ENCODE measurements around the gene NCS1. TPM values are rescaled to one million over a fixed set of nuclear protein-coding genes. Genes with fewer than 3 reads are reported as not detected.

NCS1 gene
- total and polyA plus RNA-seq, 9 of the 15 experiments (the other 6 are each of a cell fraction or from before 2014, with no cell fraction given): 0.28 to 27.0 (median 9.6) TPM

- ChIA-PET CTCF (ENCODE audit: low intra/inter-chr PET ratio) (no interaction called here), POLR2A (no interaction called here)
- in situ Hi-C loops (cut with MboI): no loop called here
- no peak for TF ChIP-seq GTF2A2 (tag; IDR thresholded peaks at IDR 0.05)
- TF ChIP-seq ZNF57 (CRISPR knock-in tag; IDR thresholded peaks at IDR 0.05): no peak
- no peak for TF ChIP-seq HMGXB4 (CRISPR knock-in tag; IDR thresholded peaks at IDR 0.05)
- TF ChIP-seq SREBF1 (IDR thresholded peaks at IDR 0.05; ENCODE audit: borderline replicate concordance, low read depth, low read length): no peak
- no peak for TF ChIP-seq ESRRB (CRISPR knock-in tag; IDR thresholded peaks at IDR 0.05; ENCODE audit: borderline replicate concordance)
- no peak for TF ChIP-seq ZNF584 (CRISPR knock-in tag; IDR thresholded peaks at IDR 0.05; ENCODE audit: low read depth)
- no peak for TF ChIP-seq ATF6 (CRISPR knock-in tag; IDR thresholded peaks at IDR 0.05)
- no peak for TF ChIP-seq NONO (IDR thresholded peaks at IDR 0.05; ENCODE audit: low read depth in 2 of 2, low read length in 1 of 2)
- TF ChIP-seq CBX3 (IDR thresholded peaks at IDR 0.05; ENCODE audit: borderline replicate concordance in 1 of 2, low read length in 2 of 2): peak in 1 of 2 experiments; percentile 31; a peak in 1 of 3 replicates
- TF ChIP-seq CTBP1 (IDR thresholded peaks at IDR 0.05; ENCODE audit: borderline replicate concordance): no peak
- TF ChIP-seq CHCHD3 (CRISPR knock-in tag; IDR thresholded peaks at IDR 0.05): no peak
- TF ChIP-seq YY1 (IDR thresholded peaks at IDR 0.05; ENCODE audit: borderline replicate concordance in 1 of 3, control insufficient read depth in 1 of 3, extremely low read depth in 1 of 3, insufficient read depth in 3 of 3, insufficient read length in 1 of 3, insufficient replicate concordance in 2 of 3, low read depth in 1 of 3, low read length in 2 of 3): peak in 1 of 3 experiments; percentile 77
- DNase-seq (ENCODE audit: extremely low read depth in 1 of 4, low spot score in 3 of 4) (no peak), ATAC-seq (no peak), FAIRE-seq (no peak)
- Histone ChIP-seq H3K9me1 (ENCODE audit: control insufficient read depth, insufficient read depth, low read length) (no peaks in the 10 kb centered on the region), H3K4me2 (ENCODE audit: insufficient read depth, low read length) (no peak overlapping the region), H3K4me1 (replicated peaks in 1 of 2; ENCODE audit: control insufficient read depth in 2 of 2, insufficient read depth in 2 of 2, low read length in 2 of 2) (no peaks in the 10 kb centered on the region), H2AFZ (ENCODE audit: low read depth, low read length) (no peak overlapping the region), H3K27me3 (ENCODE audit: control insufficient read depth in 2 of 2, insufficient read depth in 2 of 2, low read length in 2 of 2) (no peaks in the 10 kb centered on the region), H3K9ac (ENCODE audit: insufficient read depth in 1 of 2, low read depth in 2 of 2, low read length in 2 of 2) (no peak overlapping the region), H3K4me3 (no peak overlapping the region), H4K20me1 (replicated peaks; ENCODE audit: control insufficient read depth, insufficient read depth, low read length) (no peaks in the 10 kb centered on the region), H3K79me2 (ENCODE audit: control insufficient read depth, insufficient read depth, low read length) (no peaks in the 10 kb centered on the region), H3K9me3 (replicated peaks; ENCODE audit: control insufficient read depth, insufficient read depth, low read depth, low read length) (0 out of 2 replicates have a peak, but pooled peaks cover 5% of the 10 kb centered on the region), H3K27ac (ENCODE audit: extremely low read depth, low read depth, low read length) (no peak overlapping the region), H3K36me3 (ENCODE audit: control insufficient read depth, insufficient read depth, low read length) (peaks cover 20% of the 10 kb centered on the region; the same call in 2 of the 3 replicates)
- WGBS (ENCODE audit: insufficient coverage, low coverage, missing lambda C conversion rate): 81% methylated on average over 3 of the region's 3 CpGs
- intact Hi-C loops (cut with micrococcal nuclease): no loop called here
- no TSS peak for BruUV-seq (replicated peaks)
Observed at GRCh38 chr9:130227833-130228232, 55.6 kb downstream of the NCS1 start.

Data from K562 (cell line).